NCI-H2196 treated with DMSO at 0.1 percent for 48 hours (cell line): ENCODE measurements around the gene TEX19.

Source experiments
- DNase-seq: peaks from one replicate; lab custom pipeline; 2025; ENCODE audit not compliant: unreplicated experiment; lab: John Stamatoyannopoulos, UW

TEX19 gene

GRCh38 chr17:82358465-82359350, at the start of gene TEX19:
Gene TEX19 (plus strand): TSS chr17:82359247. CDS start chr17:82362151, 2,904 bp downstream.
- no peak for DNase-seq

GRCh38 chr17:82309656-82310570, 49.1 kb upstream of the TEX19 start:
- DNase-seq, result no peak

- no peak for DNase-seq
These were observed 48.2 kb upstream of the TEX19 start for GRCh38 chr17:82310877-82311276.

- DNase-seq, result no peak
These were observed 47.1 kb upstream of the TEX19 start for GRCh38 chr17:82311971-82312370.

- DNase-seq, result no peak
These were observed 45.6 kb upstream of the TEX19 start for GRCh38 chr17:82313195-82314011.

GRCh38 chr17:82314012-82314726, 44.9 kb upstream of the TEX19 start:
- DNase-seq, result no peak

GRCh38 chr17:82314727-82315605, 44.1 kb upstream of the TEX19 start:
- no peak for DNase-seq

GRCh38 chr17:82315703-82316358, 43.2 kb upstream of the TEX19 start:
- DNase-seq, result no peak

GRCh38 chr17:82316651-82317393, 42.2 kb upstream of the TEX19 start:
- DNase-seq, result no peak

- DNase-seq, result no peak
These were observed 41.5 kb upstream of the TEX19 start, which contains the start of gene CD7 for GRCh38 chr17:82317394-82318168. Gene CD7 (minus strand): TSS chr17:82317608. CDS start chr17:82317495, 113 bp downstream.

- no peak for DNase-seq
These were observed 40.9 kb upstream of the TEX19 start for GRCh38 chr17:82318169-82318498.

GRCh38 chr17:82318772-82319606, 40.1 kb upstream of the TEX19 start:
- DNase-seq, result no peak

GRCh38 chr17:82319619-82320062, 39.4 kb upstream of the TEX19 start:
- no peak for DNase-seq

- DNase-seq, result no peak
These were observed 38.8 kb upstream of the TEX19 start for GRCh38 chr17:82320140-82320840.

GRCh38 chr17:82320956-82321927, 37.8 kb upstream of the TEX19 start:
- no peak for DNase-seq
